Measurements from ENCODE around the gene MYL4.

Gene MYL4

DNA sequence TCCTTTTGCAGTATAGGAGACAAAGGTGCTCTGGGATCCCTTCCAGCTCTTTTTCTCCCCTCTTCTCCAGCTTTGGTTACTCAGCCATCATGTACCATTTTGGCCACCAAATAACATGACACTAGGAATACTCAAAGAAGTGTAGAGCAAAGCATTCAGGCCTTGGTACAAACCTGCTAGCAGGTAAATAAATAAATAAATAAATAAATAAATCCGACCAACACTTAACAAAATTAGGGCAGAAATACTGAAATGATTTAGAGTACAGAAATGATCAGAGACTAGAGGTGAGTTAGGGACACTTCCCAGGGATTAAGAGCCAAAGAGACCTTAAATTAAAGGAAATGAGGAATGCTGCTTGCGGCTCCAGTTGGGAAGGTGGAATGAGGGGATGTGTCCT lies 26.8 kb downstream of the MYL4 start:
- no peak for DNase-seq
- intact Hi-C loops (cut with DNase I) = no loop called here

- no peak for DNase-seq
- intact Hi-C loops (cut with DNase I) = no loop called here
These were observed 28.7 kb downstream of the MYL4 start for GRCh38 chr17:47237841-47238240.

DNA sequence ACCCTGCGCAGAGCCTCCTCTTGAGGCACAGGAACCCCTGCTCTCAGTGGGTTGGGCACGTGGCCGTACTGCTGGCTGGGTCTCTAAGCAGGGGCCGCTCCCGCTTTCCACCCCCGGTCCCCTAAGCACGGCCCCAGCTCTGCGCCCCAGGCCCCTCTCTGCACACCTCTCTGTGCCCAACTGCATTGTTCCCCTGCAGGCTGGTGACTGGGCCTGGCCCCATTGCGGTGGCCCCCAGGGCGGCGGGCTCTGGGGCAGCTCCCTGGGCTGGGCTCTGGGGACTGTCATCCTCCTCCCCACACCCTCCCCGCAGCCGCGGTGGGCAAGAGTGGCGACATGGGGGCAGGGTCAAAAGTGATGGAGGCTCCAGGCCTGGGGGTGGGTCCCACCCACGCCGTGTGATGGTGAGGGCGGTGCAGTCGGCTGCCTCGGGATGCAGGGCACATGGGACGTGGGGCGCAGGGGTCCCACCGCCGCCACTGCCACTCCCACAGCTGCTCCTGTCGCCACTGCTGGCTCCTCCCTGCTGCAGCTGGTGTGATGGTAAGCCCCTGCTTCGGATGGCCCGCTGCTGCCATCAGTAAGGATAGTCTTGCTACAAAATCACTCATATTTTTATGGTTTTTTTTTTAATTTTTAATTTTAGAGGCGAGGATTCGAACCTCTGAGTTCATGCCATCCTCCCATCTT lies 29.3 kb downstream of the MYL4 start:
- intact Hi-C loops (cut with DNase I) = no loop called here
- DNase-seq = no peak

- no peak for DNase-seq
- intact Hi-C loops (cut with DNase I) = no loop called here
These were observed 30.4 kb downstream of the MYL4 start for GRCh38 chr17:47239619-47239966.

DNA sequence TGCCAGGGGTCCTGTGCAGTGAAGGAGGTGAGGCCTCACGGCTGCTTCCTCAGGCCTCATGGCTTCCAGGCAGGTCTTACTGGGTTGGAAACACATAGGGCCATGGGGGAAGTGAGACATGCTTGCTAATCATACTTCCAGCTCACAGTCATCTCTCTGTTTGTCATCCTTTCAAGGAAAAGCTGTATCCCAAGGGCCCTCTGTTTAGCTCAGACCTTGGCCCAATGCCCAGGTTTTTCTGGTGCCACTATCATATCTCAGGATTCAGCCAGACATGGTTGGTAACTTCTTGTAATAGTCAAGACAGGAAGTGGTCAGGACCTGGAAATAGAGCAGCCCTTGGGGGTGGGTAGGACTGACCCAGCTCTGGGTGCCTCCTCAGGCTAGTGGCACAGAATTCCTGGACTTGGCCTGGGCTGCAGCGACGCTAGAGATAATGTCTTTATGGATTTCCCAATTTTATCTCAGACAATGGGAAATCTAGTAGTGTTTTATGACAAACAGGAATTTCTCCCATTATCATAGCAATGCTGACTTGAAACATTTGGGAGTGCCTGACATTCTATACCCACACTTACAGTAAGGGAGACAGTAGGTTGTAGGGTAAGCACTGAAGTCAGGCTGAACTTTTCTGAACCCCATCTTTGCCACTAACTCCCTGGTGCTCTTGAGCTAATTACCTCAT lies 31.0 kb downstream of the MYL4 start:
- DNase-seq = peak in 40 of 42 donors; percentile 19 to 81 (median 57)
- intact Hi-C loops (cut with DNase I) = no loop called here

GRCh38 chr17:47240806-47241205 lies 31.7 kb downstream of the MYL4 start:
- peak in 14 of 42 donors; percentile 11 to 54 (median 26) for DNase-seq
- intact Hi-C loops (cut with DNase I) = no loop called here

DNA sequence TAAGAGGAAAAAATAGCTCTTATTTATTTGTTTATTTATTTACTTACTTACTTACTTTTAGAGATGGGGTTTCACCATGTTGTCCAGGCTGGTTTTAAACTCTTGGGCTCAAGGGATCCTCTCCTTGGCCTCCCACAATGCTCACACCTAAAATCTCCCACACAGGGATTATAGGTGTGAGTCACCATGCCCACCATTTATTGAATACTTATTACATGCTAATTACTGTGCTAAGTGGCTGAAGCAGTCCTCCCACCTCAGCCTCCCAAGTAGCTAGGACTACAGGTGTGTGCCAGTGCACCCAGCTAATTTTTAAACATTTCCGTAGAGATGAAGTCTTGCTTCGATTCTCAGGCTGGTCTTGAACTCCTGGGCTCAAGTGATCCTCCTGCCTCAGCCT lies 33.5 kb downstream of the MYL4 start:
- intact Hi-C loops (cut with DNase I) = no loop called here
- no peak for DNase-seq

- DNase-seq = no peak
- intact Hi-C loops (cut with DNase I) = no loop called here
These were observed 34.8 kb downstream of the MYL4 start for GRCh38 chr17:47243737-47244598.

- DNase-seq = no peak
- intact Hi-C loops (cut with DNase I) = no loop called here
These were observed 35.5 kb downstream of the MYL4 start for GRCh38 chr17:47244697-47245096.

GRCh38 chr17:47246120-47246519 lies 37.0 kb downstream of the MYL4 start:
- DNase-seq = no peak
- intact Hi-C loops (cut with DNase I) = no loop called here

DNA sequence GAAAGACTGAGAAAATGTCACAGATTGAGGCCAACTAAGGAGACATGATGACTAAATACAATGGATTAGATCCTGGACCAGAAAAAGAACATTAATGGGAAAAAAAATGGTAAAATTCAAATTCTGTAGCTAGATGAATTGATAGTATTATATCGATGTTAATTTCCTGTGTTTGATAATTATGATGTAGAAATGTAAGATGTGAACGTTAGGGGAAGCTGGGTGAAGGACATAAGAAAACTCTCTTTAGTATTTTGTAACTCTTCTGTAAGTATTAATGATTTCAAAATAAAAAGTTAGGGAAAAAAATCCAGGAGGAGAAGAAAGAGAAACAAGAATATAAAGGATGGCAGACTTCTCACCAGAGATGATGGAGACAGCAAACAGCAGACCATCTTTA lies 41.7 kb downstream of the MYL4 start:
- no peak for DNase-seq
- intact Hi-C loops (cut with DNase I) = no loop called here

GRCh38 chr17:47251421-47251940 lies 42.3 kb downstream of the MYL4 start:
- intact Hi-C loops (cut with DNase I) = no loop called here

GRCh38 chr17:47252209-47252608 lies 43.1 kb downstream of the MYL4 start:
- DNase-seq = no peak
- intact Hi-C loops (cut with DNase I) = no loop called here

More at GRCh38 chr17:47251421-47251940, 42.3 kb downstream of the MYL4 start:
- DNase-seq = no peak

DNA sequence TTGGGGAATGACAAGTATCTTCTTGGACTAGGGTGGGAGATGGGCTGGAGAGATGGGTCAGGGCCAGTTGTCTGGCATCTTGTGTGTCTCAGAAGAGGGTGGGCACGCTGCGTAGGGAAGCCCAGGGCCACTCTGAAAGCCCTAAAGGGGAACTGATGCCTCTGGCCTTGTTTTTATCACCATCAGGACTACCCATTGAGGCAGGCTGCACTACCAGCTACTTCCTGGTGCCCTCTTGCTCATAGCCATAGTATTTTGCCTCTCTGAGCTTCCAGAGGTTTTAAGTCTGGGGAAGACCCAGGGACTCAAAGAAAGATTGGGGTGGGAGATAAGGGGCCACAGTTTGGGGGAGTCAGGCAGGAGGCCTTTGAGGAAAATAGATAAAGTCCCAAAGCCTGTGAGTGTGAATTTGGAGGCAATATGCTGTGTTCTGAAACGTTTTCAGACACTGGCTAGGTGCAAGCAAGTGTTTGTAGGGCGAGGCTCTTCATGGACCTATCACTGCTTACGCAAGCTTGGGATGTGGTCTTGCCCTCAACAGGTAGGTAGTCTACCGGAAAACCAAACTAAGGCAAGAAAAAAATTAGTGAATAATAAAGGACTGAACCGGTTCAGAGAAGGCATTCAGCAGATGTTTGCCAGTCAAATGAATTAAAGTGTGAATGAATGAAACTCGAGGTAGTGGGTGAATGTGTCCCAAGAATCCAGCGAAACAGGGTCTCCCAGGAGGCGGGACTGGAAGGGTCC lies 43.8 kb downstream of the MYL4 start:
- no peak for DNase-seq
- intact Hi-C loops (cut with DNase I) = no loop called here

DNA sequence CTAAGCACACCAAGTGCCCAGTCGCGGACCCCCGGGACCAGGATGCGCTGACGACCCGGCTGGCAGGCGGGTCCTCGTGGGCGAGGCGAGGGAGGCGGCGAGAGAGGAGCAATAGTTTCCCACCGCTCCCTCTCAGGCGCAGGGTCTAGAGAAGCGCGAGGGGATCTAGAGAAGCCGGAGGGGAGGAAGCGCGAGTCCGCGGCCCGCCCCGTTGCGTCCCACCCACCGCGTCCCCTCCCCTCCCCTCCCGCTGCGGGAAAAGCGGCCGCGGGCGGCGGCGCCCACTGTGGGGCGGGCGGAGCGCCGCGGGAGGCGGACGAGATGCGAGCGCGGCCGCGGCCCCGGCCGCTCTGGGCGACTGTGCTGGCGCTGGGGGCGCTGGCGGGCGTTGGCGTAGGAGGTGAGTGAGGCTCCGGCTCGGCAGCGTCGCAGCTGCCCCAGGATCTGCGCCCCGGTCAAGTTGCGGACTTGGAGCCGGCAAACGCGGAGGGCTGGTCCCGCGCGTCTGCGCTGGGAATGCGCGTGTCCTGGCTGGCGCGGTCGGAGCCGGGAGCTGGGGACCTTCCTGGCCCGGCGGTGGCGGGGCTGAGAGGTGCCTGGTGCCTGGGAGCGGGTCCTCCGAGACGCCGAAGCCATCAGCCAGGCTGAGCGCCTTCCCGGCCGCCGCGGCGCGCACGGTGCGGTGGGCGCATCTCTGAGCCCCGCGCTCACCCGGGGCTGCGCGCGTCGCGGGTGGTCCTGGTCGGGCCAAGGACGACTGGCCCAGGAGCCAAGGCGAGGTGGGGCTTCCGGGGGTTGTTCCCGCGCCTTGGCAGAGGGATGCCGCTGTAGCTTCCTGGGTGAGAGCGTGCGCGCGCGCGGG lies 44.6 kb downstream of the MYL4 start, which contains the start of gene ITGB3:
TSS of gene ITGB3 (plus strand) at position 287 of the 862 bp plus-strand sequence. CDS start at position 322, 35 bp downstream.
- intact Hi-C loops (cut with DNase I) = no loop called here
- DNase-seq = peak in 40 of 42 donors; percentile 41 to 81 (median 62)

- no peak for DNase-seq
- intact Hi-C loops (cut with DNase I) = no loop called here
These were observed 45.3 kb downstream of the MYL4 start for GRCh38 chr17:47254403-47254943.

DNA sequence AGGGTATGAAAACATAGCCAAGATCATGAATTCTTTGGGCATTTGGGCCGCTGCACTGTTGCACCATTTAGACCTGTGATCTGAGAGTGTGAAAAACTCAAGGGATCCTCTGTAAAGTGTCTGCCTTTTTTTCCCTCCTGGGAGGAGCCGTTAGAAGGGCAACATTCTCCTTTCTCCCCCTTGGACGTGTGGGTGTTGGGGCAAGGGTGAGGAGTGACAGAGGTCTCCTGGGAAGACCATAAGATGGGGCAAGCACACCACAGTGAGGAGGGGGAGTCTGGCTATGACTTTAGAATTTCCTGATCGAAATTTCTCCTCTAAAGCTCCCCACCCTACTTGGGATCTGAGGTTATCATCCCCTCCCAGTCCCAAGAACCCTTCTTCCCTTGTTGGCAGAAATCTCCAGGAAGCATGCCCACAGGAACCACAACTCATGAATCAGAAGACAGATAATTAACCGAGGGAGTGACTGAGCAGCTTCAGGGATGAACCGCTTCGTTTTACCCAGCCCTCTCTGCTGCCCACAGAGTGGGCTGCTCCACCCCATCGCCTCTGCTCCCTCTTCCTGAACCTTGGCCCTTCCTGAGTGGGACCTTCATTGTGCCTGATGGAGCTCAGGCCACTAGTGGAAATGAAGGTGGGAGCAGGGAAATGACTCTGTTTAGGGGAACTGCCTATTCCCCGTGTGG lies 48.6 kb downstream of the MYL4 start:
- intact Hi-C loops (cut with DNase I) = no loop called here
- no peak for DNase-seq

Measured in head of caudate nucleus (tissue), 42 donors.